ENCODE results near the gene ZBTB46.

DNA sequence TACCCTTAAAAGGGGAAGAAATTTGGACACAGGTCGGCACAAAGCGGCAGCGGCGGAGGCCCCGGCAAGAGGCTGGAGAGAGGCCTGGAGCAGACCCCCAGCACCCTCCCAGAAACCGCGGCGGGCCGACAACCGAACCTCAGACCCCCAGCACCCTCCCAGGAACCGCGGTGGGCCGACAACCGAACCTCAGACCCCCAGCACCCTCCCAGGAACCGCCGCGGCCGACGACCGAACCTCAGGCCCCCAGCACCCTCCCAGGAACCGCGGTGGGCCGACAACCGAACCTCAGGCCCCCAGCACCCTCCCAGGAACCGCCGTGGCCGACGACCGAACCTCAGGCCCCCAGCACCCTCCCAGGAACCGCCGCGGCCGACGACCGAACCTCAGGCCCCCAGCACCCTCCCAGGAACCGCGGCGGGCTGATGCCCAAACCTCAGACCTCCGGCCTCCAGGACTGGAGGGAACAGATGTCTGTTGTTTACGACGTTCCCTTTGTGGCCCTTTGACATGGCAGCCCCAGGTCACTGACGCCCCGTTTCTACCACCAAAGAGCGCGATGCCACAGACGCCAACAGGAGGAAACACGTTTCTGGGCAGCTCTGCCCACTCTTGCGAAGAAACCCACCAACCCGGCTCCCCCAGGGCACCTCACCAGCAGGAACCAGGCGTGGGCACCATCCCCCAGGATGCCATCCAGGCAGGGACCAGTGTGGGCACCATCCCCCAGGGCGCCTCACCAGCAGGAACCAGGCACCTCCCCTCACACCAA, 28.4 kb downstream of the ZBTB46 start:
- TF ChIP-seq, protein P1, sequence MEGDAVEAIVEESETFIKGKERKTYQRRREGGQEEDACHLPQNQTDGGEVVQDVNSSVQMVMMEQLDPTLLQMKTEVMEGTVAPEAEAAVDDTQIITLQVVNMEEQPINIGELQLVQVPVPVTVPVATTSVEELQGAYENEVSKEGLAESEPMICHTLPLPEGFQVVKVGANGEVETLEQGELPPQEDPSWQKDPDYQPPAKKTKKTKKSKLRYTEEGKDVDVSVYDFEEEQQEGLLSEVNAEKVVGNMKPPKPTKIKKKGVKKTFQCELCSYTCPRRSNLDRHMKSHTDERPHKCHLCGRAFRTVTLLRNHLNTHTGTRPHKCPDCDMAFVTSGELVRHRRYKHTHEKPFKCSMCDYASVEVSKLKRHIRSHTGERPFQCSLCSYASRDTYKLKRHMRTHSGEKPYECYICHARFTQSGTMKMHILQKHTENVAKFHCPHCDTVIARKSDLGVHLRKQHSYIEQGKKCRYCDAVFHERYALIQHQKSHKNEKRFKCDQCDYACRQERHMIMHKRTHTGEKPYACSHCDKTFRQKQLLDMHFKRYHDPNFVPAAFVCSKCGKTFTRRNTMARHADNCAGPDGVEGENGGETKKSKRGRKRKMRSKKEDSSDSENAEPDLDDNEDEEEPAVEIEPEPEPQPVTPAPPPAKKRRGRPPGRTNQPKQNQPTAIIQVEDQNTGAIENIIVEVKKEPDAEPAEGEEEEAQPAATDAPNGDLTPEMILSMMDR (IDR thresholded peaks at IDR 0.05), result no peak
- no peak for TF ChIP-seq POLR2A (IDR thresholded peaks at IDR 0.05)

Measured in lower leg skin (tissue), 3 donors.